ENCODE measurements around the gene ISG15. TPM values are rescaled to one million over a fixed set of nuclear protein-coding genes. Genes with fewer than 3 reads are reported as not detected.

Gene ISG15
- total and polyA plus RNA-seq, 12 donors: 1.7 to 308 (median 24.3) TPM

- H3K4me1 ChIP-seq (replicated peaks in 1 of 2): peaks cover 13 to 36% of the 10 kb centered on the region in 2 donors
- WGBS, 4 donors: 66 to 81% (median 74%) methylated on average over 9 to 22 of the region's 22 CpGs
- H3K9me3 ChIP-seq (replicated peaks in 1 of 3): no peaks in the 10 kb centered on the region
- no peak overlapping the region for H3K4me3 ChIP-seq
- no peak for DNase-seq
- no peaks in the 10 kb centered on the region for H3K36me3 ChIP-seq (replicated peaks in 1 of 2)
- H3K27ac ChIP-seq: no peak overlapping the region
- peaks cover 48% of the 10 kb centered on the region for H3K27me3 ChIP-seq
- TF ChIP-seq CTCF (IDR thresholded peaks at IDR 0.05): no peak
- TF ChIP-seq POLR2A (IDR thresholded peaks at IDR 0.05): no peak
- intact Hi-C loops (cut with DNase I): no loop called here
These were observed 9.5 kb upstream of the ISG15 start for GRCh38 chr1:1003618-1004419.

DNA sequence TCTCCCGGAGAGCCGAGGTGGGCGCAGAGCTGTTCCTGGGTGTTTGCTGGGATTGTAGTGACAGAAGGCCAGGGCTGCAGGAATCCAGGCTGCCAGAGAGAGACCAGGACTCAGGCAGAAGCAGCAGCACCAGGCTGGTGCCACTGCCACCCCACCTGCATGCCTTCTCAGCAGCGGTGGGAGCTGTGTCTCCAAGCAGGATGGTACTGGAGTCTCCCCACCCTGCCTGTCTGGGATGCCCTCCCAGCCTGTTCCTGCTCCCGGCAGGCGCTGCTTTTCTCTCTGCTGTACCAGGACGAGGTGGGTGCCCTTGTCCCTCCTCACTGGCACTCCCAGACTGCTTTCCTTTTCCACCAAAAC is 8.9 kb upstream of the ISG15 start:
- no peaks in the 10 kb centered on the region for H3K9me3 ChIP-seq (replicated peaks in 1 of 3)
- no peak overlapping the region for H3K4me3 ChIP-seq
- intact Hi-C loops (cut with DNase I): no loop called here
- H3K27ac ChIP-seq: no peak overlapping the region
- TF ChIP-seq CTCF (IDR thresholded peaks at IDR 0.05) (no peak), POLR2A (IDR thresholded peaks at IDR 0.05) (no peak)
- peaks cover 43% of the 10 kb centered on the region for H3K27me3 ChIP-seq
- no peaks in the 10 kb centered on the region for H3K36me3 ChIP-seq (replicated peaks in 1 of 2)
- 43 to 70% (median 50%) methylated on average over 4 to 7 of the region's 7 CpGs for WGBS, 4 donors
- H3K4me1 ChIP-seq (replicated peaks in 1 of 2): peaks cover 13 to 33% of the 10 kb centered on the region in 2 donors
- DNase-seq: no peak

DNA sequence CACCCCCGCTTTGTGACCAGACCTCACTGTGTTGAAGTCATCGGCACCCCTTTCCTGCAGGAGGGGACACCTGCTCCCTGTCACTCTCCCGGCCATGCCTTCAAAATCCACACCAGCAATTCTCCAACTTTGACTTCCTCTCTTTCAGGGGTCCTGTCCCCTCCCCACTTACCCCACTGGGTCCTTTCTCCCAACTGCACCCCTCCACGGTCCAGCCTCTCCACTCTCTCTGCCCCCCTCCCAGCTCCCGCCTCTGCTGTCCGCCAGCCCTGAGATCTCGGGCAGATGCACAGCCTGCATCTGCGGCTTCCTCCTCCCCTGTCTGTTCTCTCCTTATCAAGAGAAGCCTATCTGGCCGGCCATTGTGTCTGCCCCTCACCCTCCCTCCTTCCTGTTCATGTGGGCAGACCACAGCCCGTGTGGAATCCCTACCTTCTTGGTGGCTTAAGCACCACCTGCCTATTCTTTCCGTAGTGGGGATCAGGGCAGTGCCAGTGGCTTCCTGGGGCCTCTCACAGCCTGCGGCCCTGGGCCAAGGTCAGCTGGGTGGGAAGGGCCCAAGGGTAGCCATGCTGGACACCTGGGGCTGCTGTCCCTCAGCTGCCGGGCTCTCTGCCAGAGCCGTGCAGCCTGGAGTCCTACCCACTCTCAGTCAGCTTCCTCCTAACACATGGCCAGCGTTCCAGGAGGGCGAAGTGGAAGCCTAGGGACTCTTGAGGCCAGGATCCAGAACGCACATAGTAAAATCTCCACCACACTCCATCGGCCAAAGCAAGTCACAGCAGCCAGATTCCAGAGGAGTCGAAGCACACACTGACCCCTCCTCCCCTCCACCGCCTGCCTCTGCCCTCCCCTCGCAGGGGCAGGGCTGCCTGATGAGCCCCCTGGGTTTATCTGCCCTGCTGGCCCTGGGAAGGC is 8.3 kb upstream of the ISG15 start:
- peaks cover 36% of the 10 kb centered on the region for H3K27me3 ChIP-seq
- 16 to 27% (median 19%) methylated on average over 13 to 21 of the region's 21 CpGs for WGBS, 4 donors
- TF ChIP-seq POLR2A (IDR thresholded peaks at IDR 0.05) (no peak), CTCF (IDR thresholded peaks at IDR 0.05) (no peak)

DNA sequence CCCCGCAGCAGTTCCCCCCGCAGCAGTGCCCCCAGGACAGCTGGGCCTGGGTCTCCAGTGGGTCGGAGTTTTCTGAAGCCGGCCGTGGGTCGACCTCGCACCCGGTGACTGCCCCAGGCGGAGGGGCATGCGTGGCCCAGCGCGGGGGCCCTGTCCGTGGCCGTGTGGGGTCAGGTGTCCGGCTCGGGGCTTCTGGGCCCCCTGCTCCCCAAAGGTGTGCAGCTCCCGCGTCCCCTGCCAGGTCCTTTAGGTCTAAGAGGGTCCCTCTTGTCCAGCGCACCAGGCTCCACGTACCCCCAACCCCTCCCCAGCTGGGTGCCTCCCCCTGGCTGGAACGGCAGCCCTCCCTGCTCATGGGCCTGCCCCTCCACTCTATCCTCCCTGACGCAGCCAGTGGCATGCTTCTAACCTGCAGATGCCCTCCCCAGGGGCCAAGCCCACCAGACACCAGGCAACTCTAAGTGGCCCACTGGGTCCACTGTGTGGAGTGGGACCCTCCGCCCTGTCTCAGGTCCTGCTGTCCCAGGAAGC is 7.5 kb upstream of the ISG15 start:
- TF ChIP-seq POLR2A (IDR thresholded peaks at IDR 0.05) (no peak), CTCF (IDR thresholded peaks at IDR 0.05) (no peak)
- intact Hi-C loops (cut with DNase I): no loop called here
- no peak for DNase-seq

More for the DNA sequence above, 8.3 kb upstream of the ISG15 start:
- Histone ChIP-seq H3K27ac (no peak overlapping the region), H3K4me1 (replicated peaks in 1 of 2) (peaks cover 13 to 30% of the 10 kb centered on the region in 2 donors), H3K9me3 (replicated peaks in 1 of 3) (no peaks in the 10 kb centered on the region), H3K4me3 (no peak overlapping the region), H3K36me3 (replicated peaks in 1 of 2) (no peaks in the 10 kb centered on the region)
- peak in 6 of 7 donors; percentile 38 to 69 (median 61) for DNase-seq
- intact Hi-C loops (cut with DNase I): no loop called here

More for the DNA sequence above, 7.5 kb upstream of the ISG15 start:
- no peak overlapping the region for H3K4me3 ChIP-seq
- peaks cover 28% of the 10 kb centered on the region for H3K27me3 ChIP-seq
- H3K9me3 ChIP-seq (replicated peaks in 1 of 3): no peaks in the 10 kb centered on the region
- no peaks in the 10 kb centered on the region for H3K36me3 ChIP-seq (replicated peaks in 1 of 2)
- WGBS, 4 donors: 50 to 61% (median 53%) methylated on average over 3 to 23 of the region's 23 CpGs; no CpG with 5 or more reads in 1 of the 4 donors
- H3K27ac ChIP-seq: no peak overlapping the region
- peaks cover 9 to 22% of the 10 kb centered on the region in 2 donors for H3K4me1 ChIP-seq (replicated peaks in 1 of 2)
